ENCODE data around the gene RABL6. TPM values are rescaled to one million over a fixed set of nuclear protein-coding genes. Genes with fewer than 3 reads are reported as not detected.

RABL6 gene
- 45.7 and 60.1 TPM in 2 replicates for total RNA-seq (ENCODE audit: low replicate concordance)

GRCh38 chr9:136807281-136808074 lies at the start of gene RABL6:
Gene RABL6, plus strand, starts transcription at chr9:136807948. Its CDS starts 249 bp downstream, at chr9:136808197.

DNA sequence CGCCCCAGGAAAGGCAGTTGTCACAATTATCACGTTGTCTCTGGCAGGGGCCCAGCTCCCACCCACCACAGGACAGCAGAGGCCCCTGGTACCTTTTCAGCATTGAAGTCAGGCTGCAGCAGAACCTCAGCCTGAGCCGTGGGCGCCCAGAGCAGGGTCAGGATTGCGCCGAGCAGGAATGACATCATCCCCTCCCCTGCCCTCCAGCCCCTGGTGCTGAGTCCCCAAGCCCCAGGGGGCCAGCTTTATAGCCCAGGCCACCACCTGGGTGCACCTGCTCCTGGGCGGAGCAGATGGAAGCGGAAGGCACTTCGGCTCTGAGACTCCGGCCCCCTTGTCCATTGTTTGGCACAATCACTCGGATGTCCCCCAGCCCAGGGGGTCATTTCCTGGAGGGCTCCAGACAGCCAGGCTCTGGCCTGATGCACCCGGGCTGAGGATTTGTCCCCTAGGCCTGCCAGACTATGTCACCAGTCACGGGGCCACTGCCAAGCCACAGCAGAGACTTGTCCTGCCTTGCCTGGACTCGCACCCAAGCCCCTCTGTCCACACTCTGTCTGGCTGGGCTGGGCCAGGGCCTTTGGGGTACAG lies 43.4 kb upstream of the RABL6 start, which contains the start of gene LCN15:
TSS of gene LCN15 (minus strand) at position 218 of the 591 bp plus-strand sequence. CDS start at position 188, 30 bp downstream.

GRCh38 chr9:136790640-136791515 lies 16.9 kb upstream of the RABL6 start, which contains the start of gene TMEM141:
Gene TMEM141, plus strand, starts transcription at chr9:136791344. Its CDS starts 27 bp downstream, at chr9:136791371.

DNA sequence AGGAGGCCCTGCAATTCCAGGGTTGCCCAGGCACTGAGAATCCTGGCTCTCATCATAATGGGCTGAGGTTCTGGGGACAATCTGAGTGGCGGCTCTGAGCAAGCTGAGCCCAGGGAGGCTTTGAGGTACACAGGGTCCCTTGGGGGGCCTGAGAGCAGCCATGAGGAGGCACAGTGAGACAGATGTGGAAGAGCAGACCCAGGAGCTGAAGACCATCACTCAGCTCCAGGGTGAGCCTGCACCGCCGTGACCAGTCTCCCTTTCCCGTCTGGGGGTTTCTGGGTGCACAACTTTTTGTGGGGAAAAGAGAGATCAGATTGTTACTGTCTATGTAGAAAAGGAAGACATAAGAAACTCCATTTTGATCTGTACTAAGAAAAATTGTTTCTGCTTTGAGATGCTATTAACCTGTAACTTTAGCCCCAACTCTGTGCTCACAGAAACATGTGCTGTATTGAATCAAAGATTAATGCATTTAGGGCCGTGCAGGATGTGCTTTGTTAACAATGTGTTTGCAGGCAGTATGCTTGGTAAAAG lies 11.4 kb upstream of the RABL6 start, which contains the start of gene CCDC183:
TSS of gene CCDC183 (plus strand) at position 101 of the 537 bp plus-strand sequence. CDS start at position 161, 60 bp downstream.

GRCh38 chr9:136842380-136842948 lies 34.7 kb downstream of the RABL6 start, which contains the start of gene AJM1:
Gene AJM1, plus strand, starts transcription at chr9:136842478. Its CDS starts 1,937 bp downstream, at chr9:136844415.

DNA sequence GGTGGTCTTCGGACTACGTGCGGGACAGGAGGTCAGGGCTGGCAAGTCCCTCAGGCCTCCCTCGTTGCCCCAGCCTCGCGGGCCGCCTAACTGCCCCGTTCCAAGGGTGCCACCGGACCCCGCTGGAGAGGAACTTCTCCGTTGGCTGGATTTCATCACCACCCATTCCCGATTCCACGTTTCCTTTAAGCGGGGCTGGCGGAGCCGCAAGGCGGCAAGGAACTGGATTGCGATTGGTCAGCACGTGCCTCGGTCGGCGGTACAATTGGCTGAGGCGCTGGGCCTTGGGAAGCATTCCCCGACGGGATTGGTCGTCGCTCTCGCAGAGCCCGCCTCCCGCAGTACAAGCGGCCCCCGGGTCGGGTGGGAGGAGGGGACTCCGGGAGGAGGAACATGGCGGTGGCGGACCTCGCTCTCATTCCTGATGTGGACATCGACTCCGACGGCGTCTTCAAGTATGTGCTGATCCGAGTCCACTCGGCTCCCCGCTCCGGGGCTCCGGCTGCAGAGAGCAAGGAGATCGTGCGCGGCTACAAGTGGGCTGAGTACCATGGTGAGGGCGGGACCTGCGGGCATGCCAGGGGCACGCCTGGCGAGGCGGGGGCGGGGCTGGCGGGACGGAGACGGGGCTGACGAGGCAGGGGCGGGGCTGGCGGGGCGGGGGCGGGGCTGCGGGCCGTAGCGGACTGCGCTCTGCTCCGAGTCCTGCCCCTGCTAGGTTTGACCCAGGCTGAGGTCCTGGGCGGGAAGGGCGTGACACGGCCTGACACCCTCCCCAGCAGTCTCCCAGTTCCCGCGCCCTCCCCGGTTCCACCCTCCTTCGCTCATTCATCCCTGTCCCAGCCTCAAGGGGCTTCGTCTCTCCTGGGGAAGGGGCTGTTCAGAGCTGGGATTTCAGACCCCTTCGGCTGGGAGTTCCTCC lies 41.6 kb downstream of the RABL6 start, which contains the start of gene PHPT1:
TSS of gene PHPT1 (plus strand) at position 372 of the 922 bp plus-strand sequence. CDS start at position 394, 22 bp downstream.

GRCh38 chr9:136851941-136852663 lies 44.4 kb downstream of the RABL6 start, which contains the start of gene MAMDC4:
Gene MAMDC4, plus strand, starts transcription at chr9:136852346. Its CDS starts 71 bp downstream, at chr9:136852417.

GRCh38 chr9:136885950-136886578 lies 78.3 kb downstream of the RABL6 start, which contains the start of gene TRAF2:
Gene TRAF2, plus strand, starts transcription at chr9:136886516. Its CDS starts 12,225 bp downstream, at chr9:136898741.

Other genes starting within 250 kb of the RABL6 start
- gene EGFL7, start 145.0 kb upstream of the RABL6 start, total RNA-seq (ENCODE audit: low replicate concordance), result 16.5 and 38.5 TPM in 2 replicates
- 32.1 and 44.6 TPM in 2 replicates for gene AGPAT2, start 120.5 kb upstream of the RABL6 start, total RNA-seq (ENCODE audit: low replicate concordance)
- 1.1 and 16.6 TPM in 2 replicates for gene DIPK1B, start 95.4 kb upstream of the RABL6 start, total RNA-seq (ENCODE audit: low replicate concordance)
- gene LCN10, start 65.0 kb upstream of the RABL6 start, total RNA-seq (ENCODE audit: low replicate concordance), result not detected in 2 replicates
- not detected in 2 replicates for gene LCN6, start 59.4 kb upstream of the RABL6 start, total RNA-seq (ENCODE audit: low replicate concordance)
- not detected in 2 replicates for gene LCN8, start 49.7 kb upstream of the RABL6 start, total RNA-seq (ENCODE audit: low replicate concordance)
- not detected in 2 replicates for gene LCN15, start 43.4 kb upstream of the RABL6 start, total RNA-seq (ENCODE audit: low replicate concordance)
- gene TMEM141, start 16.6 kb upstream of the RABL6 start, total RNA-seq (ENCODE audit: low replicate concordance), result 36.9 and 88.0 TPM in 2 replicates
- gene CCDC183, start 11.6 kb upstream of the RABL6 start, total RNA-seq (ENCODE audit: low replicate concordance), result 0.30 and 2.2 TPM in 2 replicates
- gene AJM1, start 34.5 kb downstream of the RABL6 start, total RNA-seq (ENCODE audit: low replicate concordance), result 0.90 and 1.6 TPM in 2 replicates
- 229 and 269 TPM in 2 replicates for gene PHPT1, start 41.5 kb downstream of the RABL6 start, total RNA-seq (ENCODE audit: low replicate concordance)
- 0.59 and 0.75 TPM in 2 replicates for gene MAMDC4, start 44.4 kb downstream of the RABL6 start, total RNA-seq (ENCODE audit: low replicate concordance)
- gene EDF1, start 58.4 kb downstream of the RABL6 start, total RNA-seq (ENCODE audit: low replicate concordance), result 483 and 575 TPM in 2 replicates
- 6.7 and 9.3 TPM in 2 replicates for gene TRAF2, start 78.6 kb downstream of the RABL6 start, total RNA-seq (ENCODE audit: low replicate concordance)
- gene FBXW5, start 136.8 kb downstream of the RABL6 start, total RNA-seq (ENCODE audit: low replicate concordance), result 139 and 223 TPM in 2 replicates
- not detected in 2 replicates for gene C8G, start 137.3 kb downstream of the RABL6 start, total RNA-seq (ENCODE audit: low replicate concordance)
- gene LCN12, start 144.3 kb downstream of the RABL6 start, total RNA-seq (ENCODE audit: low replicate concordance), result not detected in 2 replicates
- 1.1 and 33.0 TPM in 2 replicates for gene PTGDS, start 169.6 kb downstream of the RABL6 start, total RNA-seq (ENCODE audit: low replicate concordance)
- gene LCNL1, start 175.0 kb downstream of the RABL6 start, total RNA-seq (ENCODE audit: low replicate concordance), result 0.15 and 6.1 TPM in 2 replicates
- gene PAXX, start 184.5 kb downstream of the RABL6 start, total RNA-seq (ENCODE audit: low replicate concordance), result 4.6 and 11.6 TPM in 2 replicates
- 1.3 and 4.6 TPM in 2 replicates for gene CLIC3, start 188.6 kb downstream of the RABL6 start, total RNA-seq (ENCODE audit: low replicate concordance)
- 13.4 and 39.3 TPM in 2 replicates for gene ABCA2, start 220.3 kb downstream of the RABL6 start, total RNA-seq (ENCODE audit: low replicate concordance)
- not detected in 2 replicates for gene FUT7, start 224.1 kb downstream of the RABL6 start, total RNA-seq (ENCODE audit: low replicate concordance)
- 9.5 and 11.6 TPM in 2 replicates for gene NPDC1, start 238.2 kb downstream of the RABL6 start, total RNA-seq (ENCODE audit: low replicate concordance)
- not detected in 2 replicates for gene ENTPD2, start 246.1 kb downstream of the RABL6 start, total RNA-seq (ENCODE audit: low replicate concordance)